ENCODE measurements around the gene UBA3.

UBA3 gene

DNA sequence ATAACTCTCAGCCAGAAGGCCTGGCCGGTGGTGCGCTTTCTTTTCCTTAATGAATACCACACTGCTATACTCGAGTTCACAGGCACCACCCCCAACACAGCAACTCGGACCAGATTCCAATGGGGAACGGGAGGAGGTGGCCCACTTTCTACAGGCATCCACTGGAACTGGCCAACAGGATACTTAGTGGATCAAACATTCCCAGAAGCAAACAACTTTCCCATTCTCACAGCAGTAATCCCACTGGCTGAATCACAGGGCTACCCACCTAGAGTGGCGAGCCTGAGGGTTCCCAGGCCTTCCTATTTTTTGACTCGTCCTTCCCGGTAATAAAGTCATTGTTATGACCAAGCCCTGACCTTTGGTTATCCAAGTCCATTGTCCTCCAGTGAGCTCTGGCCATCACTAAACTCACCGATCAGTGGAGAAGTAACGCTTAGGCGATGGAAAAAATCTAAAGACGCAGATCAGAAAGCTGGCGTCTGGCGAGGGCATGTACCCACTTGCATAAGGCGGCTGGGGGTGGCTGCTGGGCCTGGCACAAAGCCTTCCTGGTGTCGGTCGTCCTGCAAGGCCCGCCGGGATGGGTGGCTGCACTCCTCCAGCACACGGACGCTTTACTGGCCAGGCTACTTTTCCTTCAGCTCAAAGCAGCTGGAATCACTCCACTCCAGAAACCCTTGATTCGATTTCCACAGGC, 67.9 kb downstream of the UBA3 start:
- peaks cover 14% of the 10 kb centered on the region for H3K4me1 ChIP-seq (ENCODE audit: control insufficient read depth, insufficient read depth, low read depth, low read length)
- peak overlapping the region; percentile 9 for H4K91ac ChIP-seq (ENCODE audit: low read length)
- H2AFZ ChIP-seq (ENCODE audit: low read depth, low read length), result peak overlapping the region; percentile 20

GRCh38 chr3:69011096-69011730, 69.0 kb downstream of the UBA3 start:
- Histone ChIP-seq H3K4ac (ENCODE audit: low read depth in 1 of 2, low read length in 2 of 2) (no peak overlapping the region), H3K4me1 (ENCODE audit: control insufficient read depth, insufficient read depth, low read depth, low read length) (peaks cover 12% of the 10 kb centered on the region), H3K27me3 (ENCODE audit: control insufficient read depth in 1 of 2, insufficient read depth in 1 of 2, low read length in 2 of 2) (no peaks in the 10 kb centered on the region), H3K27ac (ENCODE audit: low read length, poor library complexity, severe bottlenecking) (peak overlapping the region; percentile 29), H2BK12ac (ENCODE audit: low read length in 2 of 2) (no peak overlapping the region), H3K23ac (ENCODE audit: low read length in 2 of 2) (no peak overlapping the region), H3K4me2 (ENCODE audit: low read length, poor library complexity, severe bottlenecking) (no peak overlapping the region), H2BK15ac (ENCODE audit: low read depth, poor library complexity, severe bottlenecking) (no peak overlapping the region), H2AK5ac (ENCODE audit: low read length, severe bottlenecking) (peak overlapping the region; percentile 70), H4K91ac (ENCODE audit: low read length) (no peak overlapping the region), H3K36me3 (ENCODE audit: control insufficient read depth in 1 of 2, insufficient read depth in 2 of 2, low read depth in 1 of 2, low read length in 2 of 2) (peaks cover 4 to 51% of the 10 kb centered on the region in 2 experiments), H2AFZ (ENCODE audit: low read depth, low read length) (no peak overlapping the region), H3K79me1 (replicated peaks; ENCODE audit: low read length, poor library complexity, severe bottlenecking) (peaks cover 17% of the 10 kb centered on the region), H3K4me3 (ENCODE audit: insufficient read depth in 1 of 2, low read depth in 1 of 2, low read length in 2 of 2) (peak overlapping the region in 1 of 2 experiments; percentile 82), H3K14ac (ENCODE audit: low read length in 2 of 2) (no peak overlapping the region), H2BK120ac (ENCODE audit: low read depth, low read length) (no peak overlapping the region), H3K9ac (ENCODE audit: low read length) (peak overlapping the region; percentile 94), H3K18ac (ENCODE audit: low read depth in 1 of 2, low read length in 2 of 2) (no peak overlapping the region), H4K8ac (ENCODE audit: low read length) (no peak overlapping the region), H3K9me3 (ENCODE audit: control insufficient read depth, low read length) (no peaks in the 10 kb centered on the region), H2BK5ac (ENCODE audit: low read depth, low read length, poor library complexity, severe bottlenecking) (no peak overlapping the region)
- 93% methylated on average over 7 of the region's 8 CpGs for WGBS
- DNase-seq, result peak; percentile 55

More for the DNA sequence above, 67.9 kb downstream of the UBA3 start:
- peak overlapping the region; percentile 25 to 39 for H3K18ac ChIP-seq (ENCODE audit: low read depth in 1 of 2, low read length in 2 of 2)
- DNase-seq, result peak; percentile 17
- WGBS, result 72% methylated on average over 18 of the region's 22 CpGs
- no peaks in the 10 kb centered on the region for H3K27me3 ChIP-seq (ENCODE audit: control insufficient read depth in 1 of 2, insufficient read depth in 1 of 2, low read length in 2 of 2)
- peak overlapping the region; percentile 78 for H2AK5ac ChIP-seq (ENCODE audit: low read length, severe bottlenecking)
- H3K27ac ChIP-seq (ENCODE audit: low read length, poor library complexity, severe bottlenecking), result peak overlapping the region; percentile 78
- H3K23ac ChIP-seq (ENCODE audit: low read length in 2 of 2), result no peak overlapping the region
- no peak overlapping the region for H2BK5ac ChIP-seq (ENCODE audit: low read depth, low read length, poor library complexity, severe bottlenecking)
- H4K8ac ChIP-seq (ENCODE audit: low read length), result peak overlapping the region; percentile 47
- H3K4me2 ChIP-seq (ENCODE audit: low read length, poor library complexity, severe bottlenecking), result peak overlapping the region; percentile 97
- H3K4ac ChIP-seq (ENCODE audit: low read depth in 1 of 2, low read length in 2 of 2), result peak overlapping the region in 1 of 2 experiments; percentile 5
- no peaks in the 10 kb centered on the region for H3K9me3 ChIP-seq (ENCODE audit: control insufficient read depth, low read length)
- peak overlapping the region; percentile 82 for H3K4me3 ChIP-seq (ENCODE audit: insufficient read depth in 1 of 2, low read depth in 1 of 2, low read length in 2 of 2)
- no peak overlapping the region for H2BK120ac ChIP-seq (ENCODE audit: low read depth, low read length)
- H3K14ac ChIP-seq (ENCODE audit: low read length in 2 of 2), result no peak overlapping the region
- H3K79me1 ChIP-seq (replicated peaks; ENCODE audit: low read length, poor library complexity, severe bottlenecking), result peaks cover 10% of the 10 kb centered on the region
- H2BK12ac ChIP-seq (ENCODE audit: low read length in 2 of 2), result no peak overlapping the region
- H3K9ac ChIP-seq (ENCODE audit: low read length), result peak overlapping the region; percentile 94
- peaks cover 2 to 51% of the 10 kb centered on the region in 2 experiments for H3K36me3 ChIP-seq (ENCODE audit: control insufficient read depth in 1 of 2, insufficient read depth in 2 of 2, low read depth in 1 of 2, low read length in 2 of 2)
- H2BK15ac ChIP-seq (ENCODE audit: low read depth, poor library complexity, severe bottlenecking), result peak overlapping the region; percentile 36

DNA sequence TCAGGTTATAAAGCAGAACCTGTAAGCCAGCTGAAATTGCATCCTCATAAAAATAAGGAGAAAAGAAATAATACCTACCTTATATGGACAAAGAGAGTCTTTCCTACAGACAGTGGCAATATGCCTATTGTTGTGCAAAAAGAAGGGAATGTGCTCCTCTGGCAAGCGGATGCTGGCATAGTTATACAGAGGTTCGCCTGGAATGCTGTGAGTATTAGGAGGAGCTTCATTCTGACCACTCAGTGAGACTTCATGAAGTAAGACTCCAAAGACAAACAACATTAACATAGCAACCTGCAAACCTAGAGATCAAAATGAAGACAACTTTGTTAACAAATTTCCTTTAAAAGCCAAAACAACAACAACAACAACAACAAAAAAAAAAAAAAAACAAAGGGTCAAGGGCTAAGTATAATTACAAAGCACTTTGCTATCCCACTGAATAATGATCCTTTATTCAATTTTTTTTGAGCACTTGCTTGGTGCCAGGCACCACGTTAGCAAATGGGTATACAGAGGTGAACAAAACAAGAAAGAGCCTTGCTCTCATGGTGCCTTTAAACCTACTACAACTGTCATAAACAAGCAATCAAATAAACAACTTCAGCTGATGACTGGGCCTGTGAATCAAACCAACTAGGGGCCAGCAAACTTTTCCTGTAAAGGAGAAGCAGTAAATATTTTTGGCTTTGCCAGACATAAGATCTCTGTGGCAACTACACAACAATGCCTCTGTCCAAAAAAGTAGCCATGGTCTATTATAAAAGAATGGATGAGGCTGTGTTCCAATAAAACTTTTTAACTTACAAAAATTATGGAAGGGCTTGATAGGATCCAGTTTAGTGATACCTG, 70.4 kb downstream of the UBA3 start:
- H2AFZ ChIP-seq (ENCODE audit: low read depth, low read length), result no peak overlapping the region
- no peak overlapping the region for H4K8ac ChIP-seq (ENCODE audit: low read length)
- H3K27ac ChIP-seq (ENCODE audit: low read length, poor library complexity, severe bottlenecking), result peak overlapping the region; percentile 80
- no peak overlapping the region for H2AK5ac ChIP-seq (ENCODE audit: low read length, severe bottlenecking)
- peak overlapping the region; percentile 73 for H3K9ac ChIP-seq (ENCODE audit: low read length)
- peaks cover 5 to 62% of the 10 kb centered on the region in 2 experiments for H3K36me3 ChIP-seq (ENCODE audit: control insufficient read depth in 1 of 2, insufficient read depth in 2 of 2, low read depth in 1 of 2, low read length in 2 of 2)
- H3K4me1 ChIP-seq (ENCODE audit: control insufficient read depth, insufficient read depth, low read depth, low read length), result peaks cover 9% of the 10 kb centered on the region
- H3K79me1 ChIP-seq (replicated peaks; ENCODE audit: low read length, poor library complexity, severe bottlenecking), result peaks cover 26% of the 10 kb centered on the region
- H2BK120ac ChIP-seq (ENCODE audit: low read depth, low read length), result no peak overlapping the region
- H2BK15ac ChIP-seq (ENCODE audit: low read depth, poor library complexity, severe bottlenecking), result no peak overlapping the region
- H3K18ac ChIP-seq (ENCODE audit: low read depth in 1 of 2, low read length in 2 of 2), result no peak overlapping the region
- no peaks in the 10 kb centered on the region for H3K9me3 ChIP-seq (ENCODE audit: control insufficient read depth, low read length)
- no peak overlapping the region for H3K4ac ChIP-seq (ENCODE audit: low read depth in 1 of 2, low read length in 2 of 2)
- H3K4me3 ChIP-seq (ENCODE audit: insufficient read depth in 1 of 2, low read depth in 1 of 2, low read length in 2 of 2), result no peak overlapping the region
- no peak overlapping the region for H4K91ac ChIP-seq (ENCODE audit: low read length)
- no peak overlapping the region for H3K14ac ChIP-seq (ENCODE audit: low read length in 2 of 2)
- no peak overlapping the region for H3K4me2 ChIP-seq (ENCODE audit: low read length, poor library complexity, severe bottlenecking)
- no peak overlapping the region for H2BK12ac ChIP-seq (ENCODE audit: low read length in 2 of 2)
- peak; percentile 38 for DNase-seq
- H2BK5ac ChIP-seq (ENCODE audit: low read depth, low read length, poor library complexity, severe bottlenecking), result no peak overlapping the region
- 62% methylated on average over 3 of the region's 3 CpGs for WGBS
- H3K23ac ChIP-seq (ENCODE audit: low read length in 2 of 2), result no peak overlapping the region
- H3K27me3 ChIP-seq (ENCODE audit: control insufficient read depth in 1 of 2, insufficient read depth in 1 of 2, low read length in 2 of 2), result no peaks in the 10 kb centered on the region

GRCh38 chr3:69008980-69009379, 71.2 kb downstream of the UBA3 start:
- WGBS, result no CpG with 5 or more reads among the region's 2 CpGs
- no peak overlapping the region for H2BK12ac ChIP-seq (ENCODE audit: low read length in 2 of 2)
- no peaks in the 10 kb centered on the region for H3K27me3 ChIP-seq (ENCODE audit: control insufficient read depth in 1 of 2, insufficient read depth in 1 of 2, low read length in 2 of 2)
- no peak for DNase-seq
- H3K18ac ChIP-seq (ENCODE audit: low read depth in 1 of 2, low read length in 2 of 2), result no peak overlapping the region
- H3K4me2 ChIP-seq (ENCODE audit: low read length, poor library complexity, severe bottlenecking), result no peak overlapping the region
- no peak overlapping the region for H4K8ac ChIP-seq (ENCODE audit: low read length)
- H3K4me1 ChIP-seq (ENCODE audit: control insufficient read depth, insufficient read depth, low read depth, low read length), result peaks cover 9% of the 10 kb centered on the region
- no peak overlapping the region for H3K14ac ChIP-seq (ENCODE audit: low read length in 2 of 2)
- peak overlapping the region in 1 of 2 experiments; percentile 34 for H3K23ac ChIP-seq (ENCODE audit: low read length in 2 of 2)
- no peak overlapping the region for H2BK5ac ChIP-seq (ENCODE audit: low read depth, low read length, poor library complexity, severe bottlenecking)
- H3K36me3 ChIP-seq (ENCODE audit: control insufficient read depth in 1 of 2, insufficient read depth in 2 of 2, low read depth in 1 of 2, low read length in 2 of 2), result peaks cover 8 to 70% of the 10 kb centered on the region in 2 experiments
- H2AFZ ChIP-seq (ENCODE audit: low read depth, low read length), result no peak overlapping the region
- H2AK5ac ChIP-seq (ENCODE audit: low read length, severe bottlenecking), result peak overlapping the region; percentile 72
- peak overlapping the region; percentile 73 for H3K9ac ChIP-seq (ENCODE audit: low read length)
- no peaks in the 10 kb centered on the region for H3K9me3 ChIP-seq (ENCODE audit: control insufficient read depth, low read length)
- no peak overlapping the region for H3K4me3 ChIP-seq (ENCODE audit: insufficient read depth in 1 of 2, low read depth in 1 of 2, low read length in 2 of 2)
- no peak overlapping the region for H3K4ac ChIP-seq (ENCODE audit: low read depth in 1 of 2, low read length in 2 of 2)
- H4K91ac ChIP-seq (ENCODE audit: low read length), result no peak overlapping the region
- no peak overlapping the region for H2BK15ac ChIP-seq (ENCODE audit: low read depth, poor library complexity, severe bottlenecking)
- H3K27ac ChIP-seq (ENCODE audit: low read length, poor library complexity, severe bottlenecking), result peak overlapping the region; percentile 59
- H2BK120ac ChIP-seq (ENCODE audit: low read depth, low read length), result no peak overlapping the region
- peaks cover 29% of the 10 kb centered on the region for H3K79me1 ChIP-seq (replicated peaks; ENCODE audit: low read length, poor library complexity, severe bottlenecking)
